Neural cell (in vitro differentiated cells): Measurements from ENCODE around the gene SLC12A3. TPM values are rescaled to one million over a fixed set of nuclear protein-coding genes. Genes with fewer than 3 reads are reported as not detected.

Source experiments
- H2AFZ ChIP-seq: fragments of 200-600, 300-800 bp; sonication (generic), shearing (Covaris generic); 2 replicates; pipeline ENCODE4 v1.6.0; 2014; ENCODE audit warnings: low read depth, mild to moderate bottlenecking, antibody characterized with exemption, low read length, moderate library complexity
- H3F3A ChIP-seq: fragments of 200-600 bp; shearing (Covaris generic); 2 replicates; pipeline ENCODE4 v1.6.1; 2016; ENCODE audit warnings: mild to moderate bottlenecking, moderate library complexity, mixed read lengths, antibody characterized with exemption, low read length; ENCODE audit not compliant: insufficient read depth, poor library complexity, severe bottlenecking
- H3K27ac ChIP-seq: fragments of 200-600, 300-800 bp; sonication (generic), shearing (Covaris generic); 2 replicates; pipeline ENCODE4 v1.5.1; 2014; ENCODE audit warnings: mild to moderate bottlenecking, low read length, moderate library complexity
- H3K27me3 ChIP-seq: fragments of 300-800, 200-600 bp; sonication (generic), shearing (Covaris generic); 2 replicates; pipeline ENCODE4 v1.6.0; 2014; ENCODE audit warnings: mild to moderate bottlenecking, low read depth, low read length, moderate library complexity; ENCODE audit not compliant: insufficient read depth
- H3K36me3 ChIP-seq: fragments of 300-800, 200-600 bp; sonication (generic), shearing (Covaris generic); 2 replicates; pipeline ENCODE4 v1.5.1; 2014; ENCODE audit warnings: mild to moderate bottlenecking, antibody characterized with exemption, low read length, moderate library complexity; ENCODE audit not compliant: insufficient read depth
- H3K4me2 ChIP-seq: fragments of 300-800, 200-600 bp; sonication (generic), shearing (Covaris generic); 2 replicates; pipeline ENCODE4 v1.6.0; 2014; ENCODE audit warnings: mild to moderate bottlenecking, low read length
- H3K4me3 ChIP-seq: fragments of 300-800, 200-600 bp; sonication (generic), shearing (Covaris generic); 2 replicates; pipeline ENCODE4 v1.5.1; 2014; ENCODE audit warnings: mild to moderate bottlenecking, low read length, moderate library complexity
- H3K79me2 ChIP-seq: fragments of 200-600 bp; shearing (Covaris generic); replicated peaks from 2 replicates; pipeline ENCODE4 v1.6.0; 2014; ENCODE audit warnings: mild to moderate bottlenecking, low read length, moderate library complexity; ENCODE audit not compliant: insufficient read depth
- H3K9ac ChIP-seq: fragments of 300-800, 200-600 bp; sonication (generic), shearing (Covaris generic); 2 replicates; pipeline ENCODE4 v1.6.1; 2016; ENCODE audit warnings: mild to moderate bottlenecking, low read length, mixed read lengths
- H3K9me2 ChIP-seq: fragments of 200-600 bp; shearing (Covaris generic); 2 replicates; pipeline ENCODE4 v1.6.1; 2016; ENCODE audit warnings: mild to moderate bottlenecking, low read length, mixed read lengths; ENCODE audit not compliant: insufficient read depth
- H3K9me3 ChIP-seq: fragments of 200-600, 300-800 bp; sonication (generic), shearing (Covaris generic); 2 replicates; pipeline ENCODE4 v1.6.1; 2016; ENCODE audit warnings: mild to moderate bottlenecking, mixed run types, low read length, moderate library complexity, mixed read lengths
- H4K20me1 ChIP-seq: fragments of 200-600 bp; shearing (Covaris generic); 2 replicates; pipeline ENCODE4 v1.6.1; 2016; ENCODE audit warnings: mild to moderate bottlenecking, mixed run types; ENCODE audit not compliant: insufficient read depth
- EP300 ChIP-seq: fragments of 450-650 bp; conservative IDR thresholded peaks from 2 replicates; pipeline ENCODE4 v1.6.1; 2014; ENCODE audit warnings: antibody characterized with exemption, mild to moderate bottlenecking, moderate library complexity; ENCODE audit not compliant: poor library complexity, severe bottlenecking
- EZH2 ChIP-seq: fragments of 200-600, 300-800 bp; shearing (Covaris generic), sonication (generic); IDR thresholded peaks from 2 replicates; pipeline ENCODE4 v1.6.1; 2014; ENCODE audit warnings: antibody characterized with exemption, low read length, borderline replicate concordance, mild to moderate bottlenecking; ENCODE audit not compliant: insufficient read depth, poor library complexity, severe bottlenecking
- MXI1 ChIP-seq: fragments of 450-650 bp; conservative IDR thresholded peaks from 2 replicates; pipeline ENCODE4 v1.6.1; 2014; ENCODE audit warnings: antibody characterized with exemption, mild to moderate bottlenecking; ENCODE audit not compliant: poor library complexity, severe bottlenecking
- POLR2AphosphoS5 ChIP-seq: IDR thresholded peaks from 2 replicates; pipeline ENCODE4 v1.6.1; 2012
- RAD21 ChIP-seq: fragments of 450-650 bp; conservative IDR thresholded peaks from 2 replicates; pipeline ENCODE4 v1.6.1; 2014; ENCODE audit warnings: antibody characterized with exemption, mild to moderate bottlenecking, moderate library complexity
- REST ChIP-seq: IDR thresholded peaks from 2 replicates; pipeline ENCODE4 v1.6.1; 2012; ENCODE audit warnings: borderline replicate concordance
- SMC3 ChIP-seq: fragments of 450-650 bp; conservative IDR thresholded peaks from 2 replicates; pipeline ENCODE4 v1.6.1; 2014; ENCODE audit warnings: antibody characterized with exemption, mild to moderate bottlenecking, moderate library complexity; ENCODE audit not compliant: poor library complexity
- TAF1 ChIP-seq: IDR thresholded peaks from 2 replicates; pipeline ENCODE4 v1.6.1; 2012; ENCODE audit warnings: low read depth
- polyA plus RNA-seq: library from polyadenylated mRNA; depleted of rRNA; stranded (reverse); fragments of >200 nt; gene quantifications from 2 replicates; pipeline ENCODE4 v1.2.3, GENCODE V29; 2014
- TF ChIP-seq, protein P1 (sequence below): fragments of 450-650 bp; IDR thresholded peaks from 2 replicates; pipeline ENCODE4 v1.5.1; 2014; ENCODE audit warnings: antibody characterized with exemption, mild to moderate bottlenecking, moderate library complexity; ENCODE audit not compliant: poor library complexity, severe bottlenecking

Gene SLC12A3
- polyA plus RNA-seq, 1 donor from 2014 or later = 0.09 TPM

DNA sequence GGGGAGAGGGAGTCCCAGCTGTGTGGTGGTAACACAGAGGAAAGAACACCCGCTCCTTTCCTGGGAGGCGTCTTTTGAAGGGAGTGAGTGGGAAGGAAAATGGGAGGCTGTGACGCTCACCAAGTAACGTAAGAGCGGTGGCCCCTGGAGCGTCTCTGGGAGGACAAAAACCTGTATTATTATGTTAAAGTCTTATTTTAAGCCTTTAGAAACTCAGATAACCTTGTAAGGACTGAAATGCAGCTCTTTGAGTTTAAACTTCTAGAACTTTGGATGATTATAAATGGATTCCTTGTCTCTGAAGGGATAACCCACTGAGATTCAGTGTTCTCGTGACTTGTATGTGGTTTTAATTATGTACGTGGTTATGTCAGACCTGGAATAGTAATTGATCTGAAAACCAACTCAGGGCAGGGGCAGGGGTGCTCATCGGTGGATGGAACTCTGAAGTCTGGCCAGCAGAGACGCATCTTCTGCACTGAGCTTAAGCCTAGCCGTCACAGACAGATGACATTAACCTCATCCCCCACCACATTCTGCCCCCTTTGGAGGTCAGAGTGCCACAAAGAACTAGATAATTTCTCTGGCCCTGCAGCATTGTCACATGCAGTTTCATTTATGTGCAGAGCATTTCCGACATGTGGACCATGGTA lies 41.8 kb upstream of the SLC12A3 start:
- H3K27me3 ChIP-seq = no peaks in the 10 kb centered on the region
- TF ChIP-seq TAF1 = no peak
- no peak for TF ChIP-seq RAD21
- no peak for TF ChIP-seq EZH2
- TF ChIP-seq POLR2AphosphoS5 = no peak
- TF ChIP-seq REST = no peak
- TF ChIP-seq MXI1 = no peak
- TF ChIP-seq, protein P1, sequence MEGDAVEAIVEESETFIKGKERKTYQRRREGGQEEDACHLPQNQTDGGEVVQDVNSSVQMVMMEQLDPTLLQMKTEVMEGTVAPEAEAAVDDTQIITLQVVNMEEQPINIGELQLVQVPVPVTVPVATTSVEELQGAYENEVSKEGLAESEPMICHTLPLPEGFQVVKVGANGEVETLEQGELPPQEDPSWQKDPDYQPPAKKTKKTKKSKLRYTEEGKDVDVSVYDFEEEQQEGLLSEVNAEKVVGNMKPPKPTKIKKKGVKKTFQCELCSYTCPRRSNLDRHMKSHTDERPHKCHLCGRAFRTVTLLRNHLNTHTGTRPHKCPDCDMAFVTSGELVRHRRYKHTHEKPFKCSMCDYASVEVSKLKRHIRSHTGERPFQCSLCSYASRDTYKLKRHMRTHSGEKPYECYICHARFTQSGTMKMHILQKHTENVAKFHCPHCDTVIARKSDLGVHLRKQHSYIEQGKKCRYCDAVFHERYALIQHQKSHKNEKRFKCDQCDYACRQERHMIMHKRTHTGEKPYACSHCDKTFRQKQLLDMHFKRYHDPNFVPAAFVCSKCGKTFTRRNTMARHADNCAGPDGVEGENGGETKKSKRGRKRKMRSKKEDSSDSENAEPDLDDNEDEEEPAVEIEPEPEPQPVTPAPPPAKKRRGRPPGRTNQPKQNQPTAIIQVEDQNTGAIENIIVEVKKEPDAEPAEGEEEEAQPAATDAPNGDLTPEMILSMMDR = no peak
- no peak for TF ChIP-seq SMC3
- H3K79me2 ChIP-seq = no peaks in the 10 kb centered on the region
- no peaks in the 10 kb centered on the region for H3F3A ChIP-seq
- H3K4me2 ChIP-seq = no peak overlapping the region
- no peak overlapping the region for H2AFZ ChIP-seq
- H3K27ac ChIP-seq = no peak overlapping the region
- H3K9ac ChIP-seq = no peak overlapping the region
- no peaks in the 10 kb centered on the region for H3K9me3 ChIP-seq
- peaks cover 8% of the 10 kb centered on the region for H3K36me3 ChIP-seq
- no peaks in the 10 kb centered on the region for H3K9me2 ChIP-seq
- no peak overlapping the region for H3K4me3 ChIP-seq
- no peaks in the 10 kb centered on the region for H4K20me1 ChIP-seq

DNA sequence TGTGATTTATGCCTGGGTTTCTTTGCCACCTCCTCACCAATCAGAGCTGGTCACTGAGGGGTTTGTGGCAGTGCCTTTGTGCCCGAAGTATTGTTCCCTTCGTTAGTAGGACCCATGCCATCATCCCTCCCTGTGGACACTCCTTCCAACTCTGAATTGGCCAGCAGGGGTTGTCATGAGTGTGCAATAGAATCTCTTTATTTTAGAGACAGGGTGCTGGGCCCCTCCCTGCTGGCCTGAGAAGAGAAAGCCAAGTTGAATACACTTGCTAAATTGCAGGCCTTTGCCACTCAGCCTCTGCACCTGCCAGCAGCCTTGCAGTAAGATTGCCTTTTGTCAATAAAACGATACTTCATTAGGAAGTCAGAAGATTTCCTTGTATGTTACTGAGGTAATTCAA lies 40.7 kb upstream of the SLC12A3 start:
- no peak overlapping the region for H3K4me3 ChIP-seq
- no peaks in the 10 kb centered on the region for H3K79me2 ChIP-seq
- TF ChIP-seq TAF1 (no peak), EP300 (no peak), EZH2 (no peak), MXI1 (no peak), SMC3 (no peak), POLR2AphosphoS5 (no peak), REST (no peak), RAD21 (no peak)
- TF ChIP-seq, protein P1 = no peak
- no peaks in the 10 kb centered on the region for H4K20me1 ChIP-seq
- no peaks in the 10 kb centered on the region for H3K9me3 ChIP-seq
- no peaks in the 10 kb centered on the region for H3F3A ChIP-seq
- H3K4me2 ChIP-seq = no peak overlapping the region
- no peak overlapping the region for H2AFZ ChIP-seq
- H3K9me2 ChIP-seq = no peaks in the 10 kb centered on the region
- no peaks in the 10 kb centered on the region for H3K27me3 ChIP-seq
- H3K36me3 ChIP-seq = peaks cover 14% of the 10 kb centered on the region
- H3K27ac ChIP-seq = no peak overlapping the region
- H3K9ac ChIP-seq = no peak overlapping the region
